ENCODE data around the gene PDE4B.

The PDE4B gene

GRCh38 chr1:66328896-66329295, 536.2 kb downstream of the PDE4B start:
- H3K9me3 ChIP-seq (ENCODE audit: insufficient read depth, low read depth, low read length) = no peaks in the 10 kb centered on the region
- peaks cover 7% of the 10 kb centered on the region for H3K79me2 ChIP-seq (ENCODE audit: insufficient read depth, low read length)
- peaks cover 51% of the 10 kb centered on the region for H3K4me1 ChIP-seq (ENCODE audit: insufficient read depth, low read length, poor library complexity, severe bottlenecking)
- no peak overlapping the region for H3K9ac ChIP-seq (ENCODE audit: low read depth, low read length, poor library complexity, severe bottlenecking)
- H4K20me1 ChIP-seq (ENCODE audit: insufficient read depth, low read length, poor library complexity, severe bottlenecking) = no peaks in the 10 kb centered on the region
- no peaks in the 10 kb centered on the region for H3K9me2 ChIP-seq (replicated peaks; ENCODE audit: low read depth, low read length)
- no peak for TF ChIP-seq EZH2phosphoT487 (IDR thresholded peaks at IDR 0.05; ENCODE audit: borderline replicate concordance)
- TF ChIP-seq, protein P1, sequence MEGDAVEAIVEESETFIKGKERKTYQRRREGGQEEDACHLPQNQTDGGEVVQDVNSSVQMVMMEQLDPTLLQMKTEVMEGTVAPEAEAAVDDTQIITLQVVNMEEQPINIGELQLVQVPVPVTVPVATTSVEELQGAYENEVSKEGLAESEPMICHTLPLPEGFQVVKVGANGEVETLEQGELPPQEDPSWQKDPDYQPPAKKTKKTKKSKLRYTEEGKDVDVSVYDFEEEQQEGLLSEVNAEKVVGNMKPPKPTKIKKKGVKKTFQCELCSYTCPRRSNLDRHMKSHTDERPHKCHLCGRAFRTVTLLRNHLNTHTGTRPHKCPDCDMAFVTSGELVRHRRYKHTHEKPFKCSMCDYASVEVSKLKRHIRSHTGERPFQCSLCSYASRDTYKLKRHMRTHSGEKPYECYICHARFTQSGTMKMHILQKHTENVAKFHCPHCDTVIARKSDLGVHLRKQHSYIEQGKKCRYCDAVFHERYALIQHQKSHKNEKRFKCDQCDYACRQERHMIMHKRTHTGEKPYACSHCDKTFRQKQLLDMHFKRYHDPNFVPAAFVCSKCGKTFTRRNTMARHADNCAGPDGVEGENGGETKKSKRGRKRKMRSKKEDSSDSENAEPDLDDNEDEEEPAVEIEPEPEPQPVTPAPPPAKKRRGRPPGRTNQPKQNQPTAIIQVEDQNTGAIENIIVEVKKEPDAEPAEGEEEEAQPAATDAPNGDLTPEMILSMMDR (conservative IDR thresholded peaks at IDR 0.05; ENCODE audit: low read length) = no peak
- H3K36me3 ChIP-seq (ENCODE audit: insufficient read depth, low read length) = no peaks in the 10 kb centered on the region
- H3K4me3 ChIP-seq (ENCODE audit: low read length, poor library complexity, severe bottlenecking) = no peak overlapping the region
- H2AFZ ChIP-seq (ENCODE audit: low read length) = no peak overlapping the region
- H3K27me3 ChIP-seq (ENCODE audit: insufficient read depth, low read length, poor library complexity, severe bottlenecking) = no peaks in the 10 kb centered on the region
- H3K4me2 ChIP-seq (ENCODE audit: low read depth, low read length, poor library complexity, severe bottlenecking) = no peak overlapping the region
- peaks cover 6% of the 10 kb centered on the region; the same call in 1 of the 2 replicates for H3F3A ChIP-seq (ENCODE audit: low read depth)

GRCh38 chr1:66330722-66331141, 538.0 kb downstream of the PDE4B start:
- H3K4me2 ChIP-seq (ENCODE audit: low read depth, low read length, poor library complexity, severe bottlenecking) = peak overlapping the region; percentile 85
- H3K27me3 ChIP-seq (ENCODE audit: insufficient read depth, low read length, poor library complexity, severe bottlenecking) = no peaks in the 10 kb centered on the region
- peaks cover 69% of the 10 kb centered on the region for H3K4me1 ChIP-seq (ENCODE audit: insufficient read depth, low read length, poor library complexity, severe bottlenecking)
- H2AFZ ChIP-seq (ENCODE audit: low read length) = peak overlapping the region; percentile 1; the same call in 1 of the 2 replicates
- H3K4me3 ChIP-seq (ENCODE audit: low read length, poor library complexity, severe bottlenecking) = peak overlapping the region; percentile 71
- no peaks in the 10 kb centered on the region for H4K20me1 ChIP-seq (ENCODE audit: insufficient read depth, low read length, poor library complexity, severe bottlenecking)
- H3F3A ChIP-seq (ENCODE audit: low read depth) = peaks cover 6% of the 10 kb centered on the region; the same call in 1 of the 2 replicates
- TF ChIP-seq EZH2phosphoT487 (IDR thresholded peaks at IDR 0.05; ENCODE audit: borderline replicate concordance) = no peak
- TF ChIP-seq, protein P1 (conservative IDR thresholded peaks at IDR 0.05; ENCODE audit: low read length) = no peak
- H3K36me3 ChIP-seq (ENCODE audit: insufficient read depth, low read length) = no peaks in the 10 kb centered on the region
- peak overlapping the region; percentile 68 for H3K9ac ChIP-seq (ENCODE audit: low read depth, low read length, poor library complexity, severe bottlenecking)
- no peaks in the 10 kb centered on the region for H3K9me2 ChIP-seq (replicated peaks; ENCODE audit: low read depth, low read length)
- H3K9me3 ChIP-seq (ENCODE audit: insufficient read depth, low read depth, low read length) = no peaks in the 10 kb centered on the region
- H3K79me2 ChIP-seq (ENCODE audit: insufficient read depth, low read length) = peaks cover 19% of the 10 kb centered on the region

GRCh38 chr1:66331658-66332547, 539.2 kb downstream of the PDE4B start:
- Histone ChIP-seq H3K4me3 (ENCODE audit: low read length, poor library complexity, severe bottlenecking) (peak overlapping the region; percentile 71), H3K9me3 (ENCODE audit: insufficient read depth, low read depth, low read length) (no peaks in the 10 kb centered on the region), H3K4me1 (ENCODE audit: insufficient read depth, low read length, poor library complexity, severe bottlenecking) (peaks cover 81% of the 10 kb centered on the region), H3K27me3 (ENCODE audit: insufficient read depth, low read length, poor library complexity, severe bottlenecking) (no peaks in the 10 kb centered on the region), H3K36me3 (ENCODE audit: insufficient read depth, low read length) (no peaks in the 10 kb centered on the region), H4K20me1 (ENCODE audit: insufficient read depth, low read length, poor library complexity, severe bottlenecking) (no peaks in the 10 kb centered on the region), H3F3A (ENCODE audit: low read depth) (peaks cover 6% of the 10 kb centered on the region; the same call in 1 of the 2 replicates), H2AFZ (ENCODE audit: low read length) (peak overlapping the region; percentile 74), H3K9ac (ENCODE audit: low read depth, low read length, poor library complexity, severe bottlenecking) (peak overlapping the region; percentile 68), H3K79me2 (ENCODE audit: insufficient read depth, low read length) (peaks cover 19% of the 10 kb centered on the region), H3K4me2 (ENCODE audit: low read depth, low read length, poor library complexity, severe bottlenecking) (peak overlapping the region; percentile 85), H3K9me2 (replicated peaks; ENCODE audit: low read depth, low read length) (no peaks in the 10 kb centered on the region)
- TF ChIP-seq EZH2phosphoT487 (IDR thresholded peaks at IDR 0.05; ENCODE audit: borderline replicate concordance) = no peak
- TF ChIP-seq, protein P1 (conservative IDR thresholded peaks at IDR 0.05; ENCODE audit: low read length) = peak; percentile 18; the same call in 1 of the 2 replicates

All from Loucy (cell line).